ENCODE measurements around the gene SGSM2.

DNA sequence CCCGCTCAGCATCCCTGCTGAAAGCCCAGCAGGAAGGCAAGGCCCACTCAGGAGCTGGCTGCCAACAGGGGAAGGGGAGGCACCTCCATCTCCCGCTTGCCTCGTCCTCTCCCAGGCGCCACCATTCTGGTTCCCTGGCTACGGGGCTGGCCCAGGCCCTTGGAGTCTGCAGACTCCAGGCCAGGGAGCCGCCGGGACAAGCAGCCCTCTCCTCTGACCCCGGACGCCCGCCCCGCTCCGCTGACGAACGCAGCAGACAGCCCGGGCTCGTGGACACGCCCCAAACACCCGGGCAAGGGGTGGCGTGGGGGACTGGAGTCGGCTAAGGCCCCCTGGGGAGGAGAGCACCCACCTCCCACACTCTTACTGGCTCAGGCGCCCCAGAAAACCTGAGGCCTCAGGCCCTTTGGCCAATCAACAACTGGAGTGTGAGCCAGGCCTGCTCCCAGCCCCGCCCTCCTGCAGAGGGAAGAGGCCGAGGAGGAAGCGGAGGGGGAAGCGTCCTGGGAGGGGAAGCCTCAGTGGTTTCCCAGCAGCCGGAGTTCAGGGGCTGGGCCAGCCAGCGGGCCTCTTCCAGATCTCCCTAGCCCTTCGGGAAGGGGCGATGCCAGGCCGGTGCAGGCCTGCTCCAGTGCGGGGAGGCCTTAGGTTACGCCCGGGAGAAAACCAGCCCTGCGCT lies 59.4 kb downstream of the SGSM2 start:
- no peak for TF ChIP-seq BRCA1 (CRISPR knock-in tag; IDR thresholded peaks at IDR 0.05)
- peak; percentile 19; the same call in 1 of the 2 replicates for TF ChIP-seq FOSL2 (CRISPR knock-in tag; IDR thresholded peaks at IDR 0.05)
- TF ChIP-seq POLR2AphosphoS5 (IDR thresholded peaks at IDR 0.05; ENCODE audit: low read depth, low read length) = peak; percentile 36; the same call in 1 of the 2 replicates
- no peak for TF ChIP-seq ZNF670 (CRISPR knock-in tag; IDR thresholded peaks at IDR 0.05; ENCODE audit: borderline replicate concordance)
- 0 out of 2 replicates have a peak, but pooled peaks have one; percentile 39 for TF ChIP-seq ZNF777 (CRISPR knock-in tag; IDR thresholded peaks at IDR 0.05)
- no peak for TF ChIP-seq ZIK1 (CRISPR knock-in tag; IDR thresholded peaks at IDR 0.05; ENCODE audit: borderline replicate concordance, low read depth)

All from HepG2 (cell line).